ENCODE data around the gene NPC1.

Gene NPC1

GRCh38 chr18:23593720-23594119 lies 7.4 kb upstream of the NPC1 start:
- Mint-ChIP-seq H3K36me3 (ENCODE audit: insufficient read depth) (no peaks in the 10 kb centered on the region), H3K9me3 (no peaks in the 10 kb centered on the region), H3K4me3 (no peak overlapping the region), H3K27ac (no peak overlapping the region), H3K27me3 (no peaks in the 10 kb centered on the region), H3K4me1 (ENCODE audit: low read depth in 2 of 2) (no peaks in the 10 kb centered on the region)
- ATAC-seq (replicated peaks) (no peak), DNase-seq (no peak)

GRCh38 chr18:23592911-23593310 lies 6.6 kb upstream of the NPC1 start:
- DNase-seq (no peak), ATAC-seq (replicated peaks) (no peak)
- no peaks in the 10 kb centered on the region for H3K9me3 Mint-ChIP-seq
- no peak overlapping the region for H3K27ac Mint-ChIP-seq
- no peaks in the 10 kb centered on the region for H3K36me3 Mint-ChIP-seq (ENCODE audit: insufficient read depth)
- no peak overlapping the region for H3K4me3 Mint-ChIP-seq
- no peaks in the 10 kb centered on the region for H3K4me1 Mint-ChIP-seq (ENCODE audit: low read depth in 2 of 2)
- no peaks in the 10 kb centered on the region for H3K27me3 Mint-ChIP-seq

- Mint-ChIP-seq H3K9me3 (no peaks in the 10 kb centered on the region), H3K27ac (no peak overlapping the region), H3K36me3 (ENCODE audit: insufficient read depth) (peaks cover 15% of the 10 kb centered on the region), H3K4me1 (ENCODE audit: low read depth in 2 of 2) (peaks cover 4 to 6% of the 10 kb centered on the region in 2 donors), H3K4me3 (no peak overlapping the region), H3K27me3 (no peaks in the 10 kb centered on the region)
- ATAC-seq (replicated peaks): no peak
- no peak for DNase-seq
These were observed 4.7 kb upstream of the NPC1 start for GRCh38 chr18:23591011-23591410.

- H3K4me3 Mint-ChIP-seq: no peak overlapping the region
- H3K4me1 Mint-ChIP-seq (ENCODE audit: low read depth in 2 of 2): peaks cover 14 to 17% of the 10 kb centered on the region in 2 donors
- no peak overlapping the region for H3K27ac Mint-ChIP-seq
- H3K36me3 Mint-ChIP-seq (ENCODE audit: insufficient read depth): peaks cover 20% of the 10 kb centered on the region
- ATAC-seq (replicated peaks) (no peak), DNase-seq (no peak)
- H3K9me3 Mint-ChIP-seq: no peaks in the 10 kb centered on the region
- no peaks in the 10 kb centered on the region for H3K27me3 Mint-ChIP-seq
These were observed 2.7 kb upstream of the NPC1 start for GRCh38 chr18:23588836-23589560.

- Mint-ChIP-seq H3K27me3 (no peaks in the 10 kb centered on the region), H3K4me1 (ENCODE audit: low read depth in 2 of 2) (peaks cover 27 to 31% of the 10 kb centered on the region in 2 donors)
- no peak for ATAC-seq (replicated peaks)
These were observed 925 bp upstream of the NPC1 start for GRCh38 chr18:23587220-23587642.

GRCh38 chr18:23585897-23586248 lies 433 bp downstream of the NPC1 start:
- Mint-ChIP-seq H3K9me3 (no peaks in the 10 kb centered on the region), H3K36me3 (ENCODE audit: insufficient read depth) (peaks cover 37% of the 10 kb centered on the region), H3K4me1 (ENCODE audit: low read depth in 2 of 2) (peaks cover 39 to 45% of the 10 kb centered on the region in 2 donors), H3K27me3 (no peaks in the 10 kb centered on the region), H3K27ac (peak overlapping the region; percentile 89 to 96), H3K4me3 (peak overlapping the region; percentile 92 to 93)
- no peak for DNase-seq
- no peak for ATAC-seq (replicated peaks)

More at GRCh38 chr18:23587220-23587642, 925 bp upstream of the NPC1 start:
- no peak for DNase-seq
- Mint-ChIP-seq H3K36me3 (ENCODE audit: insufficient read depth) (peaks cover 27% of the 10 kb centered on the region), H3K9me3 (no peaks in the 10 kb centered on the region), H3K27ac (peak overlapping the region; percentile 89 to 96), H3K4me3 (peak overlapping the region; percentile 92 to 93)

- H3K9me3 Mint-ChIP-seq: no peaks in the 10 kb centered on the region
- H3K4me1 Mint-ChIP-seq (ENCODE audit: low read depth in 2 of 2): peaks cover 45 to 51% of the 10 kb centered on the region in 2 donors
- peak overlapping the region; percentile 89 to 96 for H3K27ac Mint-ChIP-seq
- H3K4me3 Mint-ChIP-seq: peak overlapping the region; percentile 92 to 93
- peak; percentile 11 to 21 (median 15) for DNase-seq
- ATAC-seq (replicated peaks): no peak
- peaks cover 39% of the 10 kb centered on the region for H3K36me3 Mint-ChIP-seq (ENCODE audit: insufficient read depth)
- H3K27me3 Mint-ChIP-seq: no peaks in the 10 kb centered on the region
These were observed 1.1 kb downstream of the NPC1 start for GRCh38 chr18:23585007-23585871.

- H3K36me3 Mint-ChIP-seq (ENCODE audit: insufficient read depth): peaks cover 46% of the 10 kb centered on the region
- ATAC-seq (replicated peaks) (no peak), DNase-seq (no peak)
- H3K9me3 Mint-ChIP-seq: no peaks in the 10 kb centered on the region
- peak overlapping the region; percentile 89 to 96 for H3K27ac Mint-ChIP-seq
- no peaks in the 10 kb centered on the region for H3K27me3 Mint-ChIP-seq
- peaks cover 50 to 61% of the 10 kb centered on the region in 2 donors for H3K4me1 Mint-ChIP-seq (ENCODE audit: low read depth in 2 of 2)
- peak overlapping the region; percentile 92 to 93 for H3K4me3 Mint-ChIP-seq
These were observed 2.0 kb downstream of the NPC1 start for GRCh38 chr18:23584019-23584983.

- Mint-ChIP-seq H3K4me1 (ENCODE audit: low read depth in 2 of 2) (peaks cover 60 to 71% of the 10 kb centered on the region in 2 donors), H3K36me3 (ENCODE audit: insufficient read depth) (peaks cover 47% of the 10 kb centered on the region), H3K27me3 (no peaks in the 10 kb centered on the region), H3K27ac (peak overlapping the region; percentile 67 to 82), H3K9me3 (no peaks in the 10 kb centered on the region), H3K4me3 (peak overlapping the region; percentile 92 to 93)
- ATAC-seq (replicated peaks) (no peak), DNase-seq (no peak)
These were observed 3.0 kb downstream of the NPC1 start for GRCh38 chr18:23583071-23583865.

GRCh38 chr18:23580677-23581367 lies 5.5 kb downstream of the NPC1 start:
- Mint-ChIP-seq H3K9me3 (no peaks in the 10 kb centered on the region), H3K4me1 (ENCODE audit: low read depth in 2 of 2) (peaks cover 63 to 70% of the 10 kb centered on the region in 2 donors), H3K27me3 (no peaks in the 10 kb centered on the region), H3K27ac (peak overlapping the region; percentile 76 to 79), H3K36me3 (ENCODE audit: insufficient read depth) (peaks cover 38% of the 10 kb centered on the region), H3K4me3 (peak overlapping the region; percentile 15 to 56)
- no peak for ATAC-seq (replicated peaks)
- DNase-seq: no peak

GRCh38 chr18:23578891-23579653 lies 7.2 kb downstream of the NPC1 start:
- H3K4me1 Mint-ChIP-seq (ENCODE audit: low read depth in 2 of 2): peaks cover 66 to 73% of the 10 kb centered on the region in 2 donors
- H3K9me3 Mint-ChIP-seq: no peaks in the 10 kb centered on the region
- ATAC-seq (replicated peaks): no peak
- no peaks in the 10 kb centered on the region for H3K27me3 Mint-ChIP-seq
- H3K4me3 Mint-ChIP-seq: peak overlapping the region; percentile 44 to 56
- no peak for DNase-seq
- peak overlapping the region; percentile 76 to 79 for H3K27ac Mint-ChIP-seq
- H3K36me3 Mint-ChIP-seq (ENCODE audit: insufficient read depth): peaks cover 47% of the 10 kb centered on the region
